ELR (cell line): ENCODE data around the gene CDK15.
"Not testable (repeated sequence)": the region's sequence is repeated elsewhere in the genome, so short reads cannot be mapped to it uniquely, and the experiment has no call there.

Experiments
- DNase-seq: peaks from one replicate; pipeline ENCODE4 v3.0.0-alpha.2; 2015; ENCODE audit warnings: low read depth

The CDK15 gene

GRCh38 chr2:201830666-201831065 is 24.3 kb downstream of the CDK15 start:
- no peak for DNase-seq

DNA sequence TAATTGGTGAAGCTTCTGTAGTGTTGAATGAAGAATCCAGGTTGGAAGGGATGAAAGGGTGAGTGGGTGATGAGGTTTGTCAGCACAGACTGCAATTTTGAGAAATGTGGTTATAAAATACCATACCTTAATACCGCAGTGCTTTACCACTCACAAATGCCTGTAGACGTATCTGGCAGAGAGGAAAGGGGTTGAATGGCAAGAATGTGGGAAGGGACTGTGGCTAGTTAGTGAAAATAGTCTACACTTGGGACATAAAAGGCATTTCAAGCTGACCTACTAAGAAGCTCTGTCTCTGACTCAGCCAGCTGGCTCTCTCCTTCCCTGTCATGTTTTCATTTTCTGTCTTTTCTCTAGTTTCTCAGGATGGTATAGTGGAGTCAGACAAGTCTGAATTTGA is 25.1 kb downstream of the CDK15 start:
- DNase-seq = peak; percentile 60

DNA sequence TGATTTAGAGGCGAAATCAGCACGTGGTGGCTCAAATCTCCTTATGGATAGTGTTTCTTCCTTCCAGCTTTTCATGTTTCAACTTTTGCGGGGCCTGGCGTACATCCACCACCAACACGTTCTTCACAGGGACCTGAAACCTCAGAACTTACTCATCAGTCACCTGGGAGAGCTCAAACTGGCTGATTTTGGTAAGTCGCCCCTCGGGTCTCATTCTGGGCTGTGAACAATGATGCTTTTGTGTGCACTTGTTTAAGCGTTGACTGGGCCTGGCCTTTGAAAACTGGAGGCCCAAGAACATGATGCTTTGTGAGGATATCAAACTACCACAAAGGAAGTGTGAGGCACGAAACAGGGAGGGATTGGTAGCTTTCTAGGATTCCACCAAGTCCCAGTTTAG is 27.4 kb downstream of the CDK15 start:
- no peak for DNase-seq

DNA sequence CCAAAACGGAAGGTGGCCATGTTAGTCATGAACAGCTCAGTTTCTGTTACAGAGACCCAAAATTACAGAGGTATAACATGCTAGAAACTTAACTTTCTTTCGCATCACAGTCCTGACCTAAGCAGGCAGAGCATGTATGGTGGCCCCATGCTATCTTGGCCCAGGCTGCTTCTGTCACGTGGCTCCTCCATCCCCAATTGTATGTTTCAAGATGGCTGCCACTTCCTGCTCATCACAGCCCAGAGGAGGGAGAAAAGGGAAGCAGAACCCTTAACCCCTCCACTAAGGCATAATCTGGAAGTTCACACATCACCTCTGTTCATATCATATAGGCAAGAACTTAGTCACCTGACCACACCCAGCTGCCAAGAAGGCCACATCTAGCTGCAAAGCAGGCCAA is 28.7 kb downstream of the CDK15 start:
- no peak for DNase-seq

GRCh38 chr2:201837391-201837790 is 31.1 kb downstream of the CDK15 start:
- no peak for DNase-seq

DNA sequence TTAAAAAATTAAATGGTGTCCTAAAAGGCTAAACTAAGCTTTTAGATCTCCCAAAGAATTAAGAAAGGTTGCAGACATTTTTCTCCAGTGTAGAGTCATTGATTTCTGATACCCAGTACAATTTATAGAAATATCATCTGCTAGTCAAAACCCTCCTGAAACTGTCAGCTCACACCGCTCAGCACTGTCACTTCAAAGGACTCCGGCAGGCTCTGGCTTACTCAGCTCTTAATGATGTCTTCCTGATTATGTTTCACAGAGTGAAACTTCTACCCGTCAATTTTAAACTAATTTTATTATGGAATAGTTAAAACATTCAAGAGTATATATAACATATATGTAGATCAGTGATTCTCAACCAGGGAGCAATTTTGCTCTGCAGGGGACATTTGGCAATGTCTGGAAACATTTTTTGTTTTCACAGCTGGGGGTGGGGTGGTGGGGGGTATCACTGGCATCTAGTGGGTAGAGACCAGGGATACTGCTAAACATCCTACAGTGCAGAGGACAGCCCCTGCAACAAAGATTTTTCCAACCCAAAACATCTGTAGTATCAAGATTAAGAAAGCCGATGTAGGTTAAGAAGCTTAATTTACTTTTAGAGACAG is 31.6 kb downstream of the CDK15 start:
- no peak for DNase-seq

- peak; percentile 23 for DNase-seq
Observed at GRCh38 chr2:201839727-201840126, 33.4 kb downstream of the CDK15 start.

DNA sequence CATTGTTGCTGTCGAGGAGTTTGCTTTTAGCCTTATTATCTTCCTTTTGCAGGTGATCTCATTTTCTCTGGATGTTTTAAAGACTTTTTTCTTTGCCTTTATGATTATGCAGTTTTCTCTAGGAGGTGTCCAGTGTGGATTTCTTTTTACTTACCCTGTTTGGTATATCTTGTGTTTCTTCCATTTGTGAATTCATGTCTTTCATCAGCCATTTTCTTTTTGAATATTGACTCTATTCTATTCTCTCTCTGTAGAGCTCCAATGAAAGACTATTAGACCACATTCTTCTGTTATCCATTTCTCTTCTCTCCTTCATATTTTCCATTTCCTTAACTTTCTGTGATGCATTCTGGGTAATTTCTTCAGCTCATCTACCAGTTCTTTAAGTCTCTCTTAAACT is 34.4 kb downstream of the CDK15 start:
- no peak for DNase-seq

- DNase-seq = no peak
Observed at GRCh38 chr2:201842131-201842860, 36.0 kb downstream of the CDK15 start.

DNA sequence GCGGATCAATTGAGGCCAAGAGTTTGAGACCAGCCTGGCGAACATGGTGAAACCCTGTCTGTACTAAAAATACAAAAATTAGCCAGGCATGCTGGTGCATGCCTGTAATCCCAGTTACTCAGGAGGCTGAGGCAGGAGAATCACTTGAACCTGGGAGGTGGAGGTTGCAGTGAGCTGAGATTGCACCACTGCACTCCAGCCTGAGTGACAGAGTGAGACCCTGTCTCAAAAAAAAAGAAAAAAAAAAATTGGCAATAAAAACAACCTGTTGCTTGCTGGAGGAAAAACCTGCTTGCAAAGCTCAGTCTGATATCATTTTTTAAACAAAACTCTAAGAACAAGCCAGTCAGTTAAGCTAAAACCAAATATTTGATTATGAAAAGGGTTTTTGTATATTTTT is 38.6 kb downstream of the CDK15 start:
- not testable (repeated sequence) for DNase-seq

DNA sequence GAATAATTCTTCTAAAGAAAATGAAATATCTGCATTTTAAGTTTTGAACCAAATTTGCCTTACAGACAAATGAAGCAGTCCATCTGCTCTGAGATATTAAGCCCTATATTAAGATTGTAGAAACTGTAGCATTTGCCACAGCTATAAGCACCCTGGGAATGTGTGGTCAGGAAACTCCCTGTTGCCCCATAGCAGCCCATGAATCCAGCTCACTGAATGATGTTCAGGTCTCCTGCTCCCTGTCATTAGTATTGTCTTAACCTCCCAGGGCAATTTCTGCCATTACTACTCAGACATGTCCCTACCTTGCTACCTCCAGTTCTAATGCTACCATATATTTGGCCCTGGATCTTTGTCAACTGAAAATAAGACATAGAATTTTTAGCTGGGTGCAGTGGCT is 41.1 kb downstream of the CDK15 start:
- no peak for DNase-seq

DNA sequence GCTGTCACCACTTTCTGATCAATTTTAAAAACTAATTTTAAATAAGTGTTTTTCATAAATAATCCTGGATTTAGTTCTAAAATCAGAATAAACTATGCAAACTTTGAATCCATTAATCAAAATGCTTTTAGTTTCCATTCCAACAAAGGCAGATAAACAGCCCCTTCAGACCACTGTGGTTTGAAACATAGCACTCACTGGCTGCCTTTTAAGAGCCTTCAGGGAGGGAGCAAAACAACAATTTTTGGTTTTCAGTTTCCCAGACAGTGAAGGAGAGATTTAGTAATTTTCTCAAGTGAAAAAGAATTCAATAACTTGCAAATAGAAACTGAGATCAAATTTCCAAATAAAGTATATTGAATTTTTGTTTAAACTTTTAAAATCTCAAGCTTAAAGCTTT is 46.1 kb downstream of the CDK15 start:
- no peak for DNase-seq

GRCh38 chr2:201852878-201853415 is 46.6 kb downstream of the CDK15 start:
- peak; percentile 71 for DNase-seq

- peak; percentile 99 for DNase-seq
Observed at GRCh38 chr2:201854221-201854801, 48.0 kb downstream of the CDK15 start.

GRCh38 chr2:201854841-201855240 is 48.5 kb downstream of the CDK15 start:
- peak; percentile 91 for DNase-seq

DNA sequence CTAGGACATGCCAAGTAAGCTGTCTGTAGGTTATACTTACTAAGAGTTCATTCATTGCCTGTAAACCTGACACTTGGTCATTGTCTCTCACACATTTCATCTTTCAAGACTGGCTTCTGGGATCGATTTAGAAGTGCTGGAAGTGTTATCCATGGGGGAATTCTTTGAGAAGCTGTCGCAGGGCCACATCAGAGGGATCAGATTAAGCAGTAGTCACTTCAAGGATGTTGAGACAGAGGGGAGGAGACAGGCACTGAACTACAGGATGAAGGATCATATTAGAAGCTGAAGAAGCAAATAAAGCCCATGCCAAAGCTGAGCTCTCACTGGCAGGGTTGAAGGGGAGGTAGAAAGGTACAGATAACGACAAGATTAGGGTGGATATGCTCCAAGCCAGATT is 49.0 kb downstream of the CDK15 start:
- DNase-seq = peak; percentile 52

DNA sequence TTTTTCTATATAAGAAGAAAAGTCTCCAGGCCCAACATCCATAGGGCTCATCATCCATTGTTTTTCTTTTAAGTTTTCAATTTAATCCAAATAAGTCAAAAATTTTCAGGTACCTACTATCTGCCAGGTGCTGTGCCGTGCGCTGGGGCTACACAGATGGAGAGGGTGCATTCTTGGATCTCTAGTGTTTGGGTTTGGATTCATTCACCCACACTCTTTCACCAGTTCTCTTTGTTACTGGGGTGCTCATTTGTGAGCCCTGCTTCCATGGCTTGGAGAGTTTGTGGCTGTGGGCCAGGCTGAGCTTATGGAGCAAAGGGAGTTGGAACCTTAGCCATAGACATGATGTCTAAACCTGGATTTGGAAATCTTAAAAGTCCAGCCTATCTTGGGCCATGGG is 51.0 kb downstream of the CDK15 start:
- DNase-seq = no peak

DNA sequence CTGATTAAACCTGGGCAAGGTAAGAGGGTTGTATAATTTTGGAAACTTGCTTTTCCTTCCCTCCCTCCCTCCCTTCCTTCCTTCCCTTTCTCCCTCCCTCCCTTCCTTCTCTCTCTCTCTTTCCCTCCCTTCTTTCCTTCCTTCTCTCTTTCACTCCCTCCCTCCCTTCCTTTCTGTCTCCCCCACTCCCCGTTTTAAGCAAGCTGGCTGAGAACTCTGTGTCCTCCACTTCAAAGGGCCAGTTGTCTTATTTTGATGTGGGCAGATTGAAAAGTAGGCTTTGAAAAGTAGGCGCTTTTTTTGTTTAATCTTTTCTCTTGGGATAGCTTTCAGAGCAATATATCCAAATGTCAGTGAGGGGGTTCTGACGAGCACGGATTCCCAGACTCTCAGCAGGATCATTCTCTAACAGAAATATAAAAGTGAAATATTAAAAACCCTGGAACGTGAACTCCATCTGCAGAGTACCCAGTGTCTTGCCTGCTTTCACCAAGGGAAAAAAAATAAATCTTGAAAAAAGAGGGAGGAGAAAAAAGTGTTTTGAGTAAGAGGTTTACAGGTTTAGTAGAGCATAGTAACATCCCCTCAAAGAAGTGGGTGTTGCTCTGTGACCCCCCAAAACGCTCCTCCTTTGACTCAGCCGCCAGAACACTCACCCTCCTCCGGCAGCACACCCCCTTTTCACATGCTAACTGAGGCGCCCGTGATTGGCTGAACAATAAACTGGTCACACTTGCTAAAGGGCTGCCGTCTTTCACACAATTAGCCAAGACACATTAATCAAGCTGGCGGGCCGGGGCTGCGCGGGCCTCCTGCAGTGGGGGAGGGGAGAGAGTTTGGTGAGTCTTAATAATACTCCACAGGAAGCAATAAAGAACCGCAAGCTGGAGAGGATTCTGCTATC is 52.2 kb downstream of the CDK15 start:
- DNase-seq = peak; percentile 45

DNA sequence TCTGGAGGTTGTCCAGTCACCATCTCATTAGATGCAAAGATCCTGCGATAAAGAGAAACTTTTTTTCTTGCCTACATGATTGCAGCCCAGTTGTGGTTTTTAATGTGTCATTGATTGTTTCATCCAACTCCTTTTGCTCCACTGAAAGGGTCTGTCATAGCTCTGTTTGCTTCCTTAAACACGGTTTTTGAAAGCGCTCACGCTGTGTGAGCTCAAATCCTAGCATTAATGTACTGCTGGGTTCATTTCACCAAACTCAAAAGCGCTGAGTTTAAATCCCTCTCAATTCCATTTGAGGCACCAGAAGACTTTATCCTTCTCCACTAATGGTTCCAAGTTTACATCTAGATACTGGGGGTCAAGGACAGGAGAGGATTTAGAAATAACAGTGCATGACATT is 53.6 kb downstream of the CDK15 start:
- DNase-seq = peak; percentile 89

GRCh38 chr2:201860636-201861066 is 54.3 kb downstream of the CDK15 start:
- peak; percentile 87 for DNase-seq

GRCh38 chr2:201862843-201863242 is 56.5 kb downstream of the CDK15 start:
- DNase-seq = no peak
